GM12891 (cell line): ENCODE results near the gene ASGR1.

Experiments used
- POLR2A ChIP-seq: IDR thresholded peaks from 2 replicates; pipeline ENCODE4 v1.6.1; 2011; ENCODE audit warnings: low read depth, low read length, control low read depth
- SPI1 ChIP-seq: IDR thresholded peaks from 2 replicates; pipeline ENCODE4 v1.6.1; 2011; ENCODE audit warnings: low read depth, low read length, control low read depth

DNA sequence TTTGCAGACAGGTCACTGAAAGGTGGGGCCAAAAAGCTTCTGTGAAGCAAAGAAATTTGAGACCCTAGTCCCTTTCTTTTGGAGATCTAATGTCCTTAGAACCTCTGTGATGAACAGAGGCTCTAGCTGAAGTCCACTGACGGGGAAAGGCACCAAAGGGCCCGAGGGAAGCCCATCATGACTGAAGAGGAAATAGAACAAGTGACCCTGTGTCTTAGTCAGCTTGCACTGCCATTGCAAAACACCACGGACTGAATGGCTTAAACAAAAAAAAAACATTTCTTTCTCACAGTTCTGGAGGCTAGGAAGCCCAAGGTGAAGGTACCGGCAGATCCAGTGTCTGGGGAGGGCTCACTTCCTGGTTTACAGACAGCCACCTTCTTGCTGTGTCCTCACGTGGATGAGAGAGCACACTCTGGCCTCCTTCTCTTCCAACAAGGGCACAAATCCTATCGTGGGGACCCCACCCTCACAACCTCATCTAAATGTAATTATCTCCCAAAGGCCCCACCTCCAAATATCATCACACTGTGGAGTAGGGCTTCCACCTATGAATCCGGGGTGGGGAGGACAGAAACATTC, 40.3 kb downstream of the ASGR1 start:
- TF ChIP-seq POLR2A (no peak), SPI1 (no peak)
